ENCODE measurements around the gene RIT1. TPM values are rescaled to one million over a fixed set of nuclear protein-coding genes. Genes with fewer than 3 reads are reported as not detected.

Gene RIT1
- total and polyA plus RNA-seq, 2 of the 13 experiments (the other 11 are each of a cell fraction or from before 2014, with no cell fraction given) = 12.2 to 32.2 TPM

DNA sequence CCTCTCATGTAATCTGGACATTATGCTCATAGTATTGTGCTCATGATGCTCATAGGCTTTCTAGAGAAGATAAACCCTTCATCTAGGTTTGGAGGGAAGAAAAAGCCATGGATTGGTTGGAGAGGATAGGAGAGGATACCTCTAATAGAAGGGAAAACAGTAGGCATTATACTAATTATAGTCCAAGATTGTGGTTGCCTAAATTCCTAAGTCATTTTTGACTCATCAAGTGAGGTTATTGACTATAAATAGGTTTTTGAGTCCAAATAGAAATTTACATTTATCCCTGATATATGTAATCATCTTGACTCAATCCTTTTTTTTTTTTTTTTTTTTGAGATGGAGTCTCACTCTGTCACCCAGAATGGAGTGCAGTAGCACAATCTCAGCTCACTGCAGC, 46.8 kb downstream of the RIT1 start:
- no peak for DNase-seq (ENCODE audit: low spot score)
- Histone ChIP-seq H3K79me2 (ENCODE audit: insufficient read depth, low read length) (no peaks in the 10 kb centered on the region), H3K4me3 (replicated peaks in 1 of 3; ENCODE audit: insufficient read depth in 1 of 3, low read depth in 2 of 3, low read length in 3 of 3) (no peak overlapping the region), H3K4me2 (ENCODE audit: low read depth, low read length) (no peak overlapping the region), H3K36me3 (replicated peaks in 1 of 2; ENCODE audit: control insufficient read depth in 1 of 2, insufficient read depth in 2 of 2, low read length in 2 of 2) (no peaks in the 10 kb centered on the region), H2AFZ (ENCODE audit: low read length) (no peak overlapping the region), H3K9ac (ENCODE audit: insufficient read depth, low read depth, low read length) (no peak overlapping the region), H3K9me3 (ENCODE audit: low read length) (no peaks in the 10 kb centered on the region), H3K27me3 (ENCODE audit: control insufficient read depth in 1 of 2, insufficient read depth in 2 of 2, low read length in 2 of 2) (peaks cover 0 to 14% of the 10 kb centered on the region in 2 experiments; a peak in 2 of 5 replicates), H4K20me1 (ENCODE audit: insufficient read depth, low read length) (no peaks in the 10 kb centered on the region), H3K4me1 (ENCODE audit: insufficient read depth, low read length) (peaks cover 32% of the 10 kb centered on the region), H3K27ac (ENCODE audit: extremely low read length, insufficient read depth, low read length) (no peak overlapping the region)
- ChIA-PET CTCF (ENCODE audit: low intra/inter-chr PET ratio, low total read pairs) (no interaction called here), POLR2A (no interaction called here)
- TF ChIP-seq IRF2 (CRISPR knock-in tag; IDR thresholded peaks at IDR 0.05) (no peak), HNRNPUL1 (IDR thresholded peaks at IDR 0.05; ENCODE audit: low read depth, low read length) (no peak), TCF7L2 (IDR thresholded peaks at IDR 0.05; ENCODE audit: low read depth, low read length) (no peak), ZNF337 (CRISPR knock-in tag; IDR thresholded peaks at IDR 0.05; ENCODE audit: borderline replicate concordance, low read depth) (no peak), ZNF343 (CRISPR knock-in tag; IDR thresholded peaks at IDR 0.05) (no peak), ZNF768 (CRISPR knock-in tag; IDR thresholded peaks at IDR 0.05) (no peak)
- ATAC-seq = no peak
- intact Hi-C loops (cut with micrococcal nuclease; ENCODE audit: unreplicated experiment) = no loop called here
- no peak for FAIRE-seq
- BruUV-seq (replicated peaks) = no TSS peak
- in situ Hi-C loops (cut with HindIII; ENCODE audit: extremely low pct_ligation_motif_present, low pct_unique_long_range_greater_than_20kb) = no loop called here

DNA sequence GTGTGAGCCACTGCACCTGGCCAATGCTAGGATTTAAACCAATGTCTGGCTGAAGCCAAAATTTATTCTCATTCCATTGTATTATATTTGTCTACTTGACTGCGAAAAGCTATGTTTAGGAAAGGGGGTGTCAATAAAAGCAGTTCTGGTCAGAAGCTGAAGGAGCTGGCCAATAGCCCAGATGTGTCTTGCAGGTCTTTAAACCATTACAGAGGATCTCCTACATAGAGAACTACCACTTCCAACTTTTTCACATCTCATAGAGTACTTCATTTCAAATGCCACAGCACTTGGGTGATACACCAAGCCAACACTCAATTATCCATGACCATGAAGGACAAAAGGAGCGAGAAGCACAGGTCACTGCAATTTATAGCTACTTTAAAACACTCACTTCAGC, 49.3 kb downstream of the RIT1 start:
- DNase-seq (ENCODE audit: low spot score) (no peak), FAIRE-seq (no peak), ATAC-seq (no peak)
- ChIA-PET POLR2A (no interaction called here), CTCF (ENCODE audit: low intra/inter-chr PET ratio, low total read pairs) (no interaction called here)
- no peak overlapping the region for H3K9ac ChIP-seq (ENCODE audit: insufficient read depth, low read depth, low read length)
- H3K9me3 ChIP-seq (ENCODE audit: low read length) = no peaks in the 10 kb centered on the region
- peaks cover 1% of the 10 kb centered on the region for H3K79me2 ChIP-seq (ENCODE audit: insufficient read depth, low read length)
- H4K20me1 ChIP-seq (ENCODE audit: insufficient read depth, low read length) = no peaks in the 10 kb centered on the region
- no peak overlapping the region for H3K4me2 ChIP-seq (ENCODE audit: low read depth, low read length)
- 2% methylated on average over 2 of the region's 2 CpGs for WGBS (ENCODE audit: low lambda C conversion rate)
- TF ChIP-seq, protein P1, sequence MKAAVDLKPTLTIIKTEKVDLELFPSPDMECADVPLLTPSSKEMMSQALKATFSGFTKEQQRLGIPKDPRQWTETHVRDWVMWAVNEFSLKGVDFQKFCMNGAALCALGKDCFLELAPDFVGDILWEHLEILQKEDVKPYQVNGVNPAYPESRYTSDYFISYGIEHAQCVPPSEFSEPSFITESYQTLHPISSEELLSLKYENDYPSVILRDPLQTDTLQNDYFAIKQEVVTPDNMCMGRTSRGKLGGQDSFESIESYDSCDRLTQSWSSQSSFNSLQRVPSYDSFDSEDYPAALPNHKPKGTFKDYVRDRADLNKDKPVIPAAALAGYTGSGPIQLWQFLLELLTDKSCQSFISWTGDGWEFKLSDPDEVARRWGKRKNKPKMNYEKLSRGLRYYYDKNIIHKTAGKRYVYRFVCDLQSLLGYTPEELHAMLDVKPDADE (CRISPR knock-in tag; IDR thresholded peaks at IDR 0.05) = no peak
- TF ChIP-seq SIX4 (CRISPR knock-in tag; IDR thresholded peaks at IDR 0.05) = no peak
- TF ChIP-seq, protein P2, sequence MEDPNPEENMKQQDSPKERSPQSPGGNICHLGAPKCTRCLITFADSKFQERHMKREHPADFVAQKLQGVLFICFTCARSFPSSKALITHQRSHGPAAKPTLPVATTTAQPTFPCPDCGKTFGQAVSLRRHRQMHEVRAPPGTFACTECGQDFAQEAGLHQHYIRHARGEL (CRISPR knock-in tag; IDR thresholded peaks at IDR 0.05) = no peak
- TF ChIP-seq DNMT3B (CRISPR knock-in tag; conservative IDR thresholded peaks at IDR 0.05) = no peak
- no peak for TF ChIP-seq ELF1 (CRISPR knock-in tag; IDR thresholded peaks at IDR 0.05)
- intact Hi-C loops (cut with micrococcal nuclease; ENCODE audit: unreplicated experiment) = loop anchor here (2.0 kb wide), 1 partner anchor 15 kb away; no protein-coding TSS in a partner anchor
- H3K4me3 ChIP-seq (replicated peaks in 1 of 3; ENCODE audit: insufficient read depth in 1 of 3, low read depth in 2 of 3, low read length in 3 of 3) = no peak overlapping the region
- no peak overlapping the region for H2AFZ ChIP-seq (ENCODE audit: low read length)
- in situ Hi-C loops (cut with HindIII; ENCODE audit: extremely low pct_ligation_motif_present, low pct_unique_long_range_greater_than_20kb) = no loop called here
- H3K27me3 ChIP-seq (ENCODE audit: control insufficient read depth in 1 of 2, insufficient read depth in 2 of 2, low read length in 2 of 2) = no peaks in the 10 kb centered on the region
- H3K27ac ChIP-seq (ENCODE audit: extremely low read length, insufficient read depth, low read length) = no peak overlapping the region
- H3K36me3 ChIP-seq (replicated peaks in 1 of 2; ENCODE audit: control insufficient read depth in 1 of 2, insufficient read depth in 2 of 2, low read length in 2 of 2) = no peaks in the 10 kb centered on the region
- peaks cover 16% of the 10 kb centered on the region for H3K4me1 ChIP-seq (ENCODE audit: insufficient read depth, low read length)
- BruUV-seq (replicated peaks) = no TSS peak
